ENCODE results near the gene CXCL6. TPM values are rescaled to one million over a fixed set of nuclear protein-coding genes. Genes with fewer than 3 reads are reported as not detected.

The CXCL6 gene
- total RNA-seq: 0.26 and 0.56 TPM in 2 replicates

DNA sequence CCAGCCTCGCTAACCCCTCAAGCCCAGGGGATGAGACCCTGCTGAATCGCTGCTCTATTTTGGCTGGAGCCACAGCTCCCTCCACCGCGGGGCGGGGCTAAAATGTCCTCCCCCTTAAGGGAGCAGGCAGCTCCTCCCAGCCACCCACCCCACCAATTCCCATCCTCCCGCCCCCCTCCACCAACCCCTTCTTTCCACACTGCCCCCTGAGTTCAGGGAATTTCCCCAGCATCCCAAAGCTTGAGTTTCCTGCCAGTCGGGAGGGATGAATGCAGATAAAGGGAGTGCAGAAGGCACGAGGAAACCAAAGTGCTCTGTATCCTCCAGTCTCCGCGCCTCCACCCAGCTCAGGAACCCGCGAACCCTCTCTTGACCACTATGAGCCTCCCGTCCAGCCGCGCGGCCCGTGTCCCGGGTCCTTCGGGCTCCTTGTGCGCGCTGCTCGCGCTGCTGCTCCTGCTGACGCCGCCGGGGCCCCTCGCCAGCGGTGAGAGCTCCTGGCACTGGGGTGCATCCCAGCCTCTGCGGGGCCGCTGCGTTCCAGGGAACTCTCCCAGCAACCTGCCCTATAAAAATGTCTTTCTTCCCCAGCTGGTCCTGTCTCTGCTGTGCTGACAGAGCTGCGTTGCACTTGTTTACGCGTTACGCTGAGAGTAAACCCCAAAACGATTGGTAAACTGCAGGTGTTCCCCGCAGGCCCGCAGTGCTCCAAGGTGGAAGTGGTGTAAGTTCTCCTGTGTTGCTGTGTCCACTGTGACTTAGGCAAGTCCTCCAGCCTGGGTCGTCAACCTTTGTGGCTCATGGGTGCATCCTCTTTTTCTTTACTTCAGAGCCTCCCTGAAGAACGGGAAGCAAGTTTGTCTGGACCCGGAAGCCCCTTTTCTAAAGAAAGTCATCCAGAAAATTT, at the start of gene CXCL6:
Gene CXCL6, plus strand, starts transcription at position 306 of the 907 bp plus-strand sequence. Its CDS starts 73 bp downstream, at position 379.

GRCh38 chr4:73853246-73853704, 16.8 kb downstream of the CXCL6 start, which contains the start of gene PF4V1:
Gene PF4V1, plus strand, starts transcription at chr4:73853296. Its CDS starts 67 bp downstream, at chr4:73853363.

GRCh38 chr4:73869130-73870055, 32.9 kb downstream of the CXCL6 start, which contains the start of gene CXCL1:
Gene CXCL1, plus strand, starts transcription at chr4:73869393. Its CDS starts 78 bp downstream, at chr4:73869471.

Other genes with a start within 250 kb of the CXCL6 start
- 0.13 TPM in 1 of 2 replicates, not detected in the other for gene RASSF6, start 216.2 kb upstream of the CXCL6 start, total RNA-seq
- 2.1 and 6.2 TPM in 2 replicates for gene CXCL8, start 96.1 kb upstream of the CXCL6 start, total RNA-seq
- 0.40 TPM in 1 of 2 replicates, not detected in the other for gene PF4V1, start 16.6 kb downstream of the CXCL6 start, total RNA-seq
- gene CXCL1, start 32.7 kb downstream of the CXCL6 start, total RNA-seq: 1.3 and 4.5 TPM in 2 replicates
- gene PF4, start 145.3 kb downstream of the CXCL6 start, total RNA-seq: not detected in 2 replicates
- not detected in 2 replicates for gene PPBP, start 151.5 kb downstream of the CXCL6 start, total RNA-seq
- not detected in 2 replicates for gene CXCL5, start 162.0 kb downstream of the CXCL6 start, total RNA-seq
- gene CXCL3, start 202.0 kb downstream of the CXCL6 start, total RNA-seq: 0.26 TPM in 1 of 2 replicates, not detected in the other

Measured in aortic smooth muscle cell (primary cell).